GM10266 (cell line): ENCODE data around the gene DAAM1.
A peak's percentile ranks its signal among the peaks of the same experiment; 100 is the strongest.

Source experiments
- DNase-seq: peaks from one replicate; pipeline ENCODE4 v3.0.0; 2012; ENCODE audit errors: extremely low spot score
- CTCF ChIP-seq: IDR thresholded peaks from 2 replicates; pipeline ENCODE4 v1.5.1; 2012; ENCODE audit warnings: mild to moderate bottlenecking, low read depth; ENCODE audit not compliant: control insufficient read depth, insufficient read depth; ENCODE audit errors: missing control alignments

The DAAM1 gene

GRCh38 chr14:59188461-59189090 is at the start of gene DAAM1:
DAAM1 (plus strand) TSS chr14:59188667; CDS start chr14:59263478, 74,811 bp downstream.
- TF ChIP-seq CTCF = no peak
- peak; percentile 90 for DNase-seq

GRCh38 chr14:59139324-59139723 is 49.1 kb upstream of the DAAM1 start:
- TF ChIP-seq CTCF = no peak
- DNase-seq = no peak

- no peak for DNase-seq
- TF ChIP-seq CTCF = no peak
Measured at GRCh38 chr14:59140106-59140843, 48.2 kb upstream of the DAAM1 start.

GRCh38 chr14:59146484-59146883 is 42.0 kb upstream of the DAAM1 start:
- DNase-seq = no peak
- TF ChIP-seq CTCF = no peak

- no peak for DNase-seq
- no peak for TF ChIP-seq CTCF
Measured at GRCh38 chr14:59147007-59147406, 41.5 kb upstream of the DAAM1 start.

GRCh38 chr14:59148334-59148900 is 40.0 kb upstream of the DAAM1 start:
- TF ChIP-seq CTCF = no peak

GRCh38 chr14:59150990-59151389 is 37.5 kb upstream of the DAAM1 start:
- no peak for DNase-seq
- no peak for TF ChIP-seq CTCF

More at GRCh38 chr14:59148334-59148900, 40.0 kb upstream of the DAAM1 start:
- DNase-seq = no peak
